GM11168 (cell line): ENCODE measurements around the gene TRIP12.
"Not testable (repeated sequence)": the region's sequence is repeated elsewhere in the genome, so short reads cannot be mapped to it uniquely, and the experiment has no call there.

Experiments
- in situ Hi-C: fragments of 300-500 bp; cut with MboI; formaldehyde crosslinking; loops from one replicate; pipeline ENCODE4 v1.12.0; 2022; ENCODE audit warnings: low sequenced_read_pairs; ENCODE audit not compliant: unreplicated experiment

The TRIP12 gene

GRCh38 chr2:229880892-229881586 lies 40.8 kb downstream of the TRIP12 start:
- in situ Hi-C loops: no loop called here

DNA sequence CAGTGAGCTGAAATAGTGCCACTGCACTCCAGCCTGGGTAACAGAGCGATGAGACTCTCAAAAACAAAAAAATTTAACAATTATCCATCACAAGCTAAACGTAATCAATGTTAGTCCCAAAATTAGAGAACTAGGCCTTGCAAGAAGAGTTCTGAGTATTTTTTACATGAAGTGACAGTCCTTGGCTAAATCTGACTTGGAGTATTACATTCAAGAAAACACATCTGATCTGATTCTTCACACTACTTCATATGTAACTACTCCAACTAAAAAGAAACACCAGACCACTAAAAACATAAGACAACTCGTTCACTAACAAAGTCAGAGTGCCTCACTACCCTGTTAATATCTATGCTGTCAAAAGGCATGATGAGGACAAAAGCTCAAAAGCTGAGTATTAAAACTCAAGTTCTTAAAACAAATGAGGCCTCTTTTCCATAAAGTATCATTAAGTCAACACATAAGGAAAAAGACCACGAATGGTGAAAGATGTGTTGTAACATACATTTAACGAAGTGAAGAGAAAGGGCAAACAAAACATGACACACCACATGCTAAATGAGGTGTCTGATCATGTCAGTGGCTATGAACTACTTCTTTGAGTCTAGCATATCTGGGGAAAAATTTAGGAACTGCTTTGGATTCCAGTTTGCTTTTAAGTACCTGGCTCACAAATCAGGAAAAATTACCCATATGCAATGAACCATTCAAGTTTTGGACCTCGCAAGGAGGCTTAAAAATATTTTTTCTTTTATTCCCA lies 42.4 kb downstream of the TRIP12 start:
- in situ Hi-C loops: no loop called here

DNA sequence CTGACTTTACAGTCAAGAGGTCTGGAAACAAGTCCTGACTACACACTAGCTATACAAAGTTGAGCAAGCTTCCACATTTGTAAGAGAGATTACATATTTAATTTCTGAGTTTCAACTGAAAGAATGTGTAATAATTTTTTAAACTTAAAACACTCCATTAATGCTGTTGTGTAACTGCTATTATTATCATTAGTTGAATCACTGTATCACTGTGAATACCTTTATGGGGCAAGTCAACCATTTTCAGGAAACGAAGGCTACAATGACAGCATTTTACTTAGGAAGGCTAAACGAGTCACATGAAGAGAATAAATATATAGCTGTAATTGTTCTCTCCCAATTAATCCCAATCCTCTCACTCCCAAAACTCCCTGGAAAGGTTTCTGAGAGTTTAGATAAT lies 46.3 kb downstream of the TRIP12 start:
- in situ Hi-C loops: no loop called here

GRCh38 chr2:229874647-229875046 lies 47.2 kb downstream of the TRIP12 start:
- in situ Hi-C loops: no loop called here

DNA sequence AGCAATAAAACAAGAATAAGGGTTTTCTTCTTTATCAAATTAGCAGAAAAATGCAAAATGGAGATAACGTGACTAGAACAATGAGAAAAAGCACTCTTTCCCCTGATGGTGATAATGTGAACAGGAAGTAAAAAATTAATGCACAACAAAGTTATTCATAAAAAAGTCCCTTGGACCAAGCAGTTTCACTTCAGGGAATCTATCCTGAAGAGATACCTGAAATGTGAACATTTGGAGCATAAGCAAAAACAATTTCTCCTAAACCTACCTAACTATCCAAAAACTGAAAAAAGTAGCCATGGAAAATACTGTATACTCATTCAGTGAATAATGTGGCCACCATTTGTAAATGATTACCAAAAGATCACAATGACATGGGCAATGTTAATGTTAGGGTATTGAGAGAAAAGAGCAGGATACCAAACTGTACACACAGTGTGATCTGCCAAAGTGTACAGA lies 48.7 kb downstream of the TRIP12 start:
- in situ Hi-C loops: no loop called here

- in situ Hi-C loops: no loop called here
Observed at GRCh38 chr2:229870903-229871656, 50.7 kb downstream of the TRIP12 start.

- in situ Hi-C loops: no loop called here
Observed at GRCh38 chr2:229869226-229869625, 52.6 kb downstream of the TRIP12 start.

GRCh38 chr2:229868794-229869193 lies 53.0 kb downstream of the TRIP12 start:
- in situ Hi-C loops: no loop called here

GRCh38 chr2:229865033-229865432 lies 56.8 kb downstream of the TRIP12 start:
- in situ Hi-C loops: no loop called here

GRCh38 chr2:229861431-229861830 lies 60.4 kb downstream of the TRIP12 start:
- in situ Hi-C loops: no loop called here

DNA sequence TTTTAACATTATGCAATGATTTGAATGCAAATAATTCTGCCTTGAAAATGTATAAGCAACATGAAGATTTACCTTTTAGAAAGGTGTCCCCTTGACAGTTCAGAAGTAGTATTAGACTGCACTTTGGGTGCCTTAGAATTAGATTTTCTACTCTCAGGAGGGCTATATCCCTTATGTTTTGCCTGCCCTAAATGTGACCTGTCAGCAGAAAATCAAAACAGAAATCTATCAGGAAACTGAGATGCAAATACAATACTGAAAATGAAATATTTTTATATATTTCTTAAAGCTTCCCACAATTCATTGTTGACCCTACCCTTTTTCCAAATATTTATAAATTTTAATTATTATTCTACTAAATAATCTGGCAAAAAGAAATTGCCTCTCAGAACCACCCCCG lies 61.5 kb downstream of the TRIP12 start:
- in situ Hi-C loops: no loop called here

- in situ Hi-C loops: no loop called here
Observed at GRCh38 chr2:229858351-229858750, 63.5 kb downstream of the TRIP12 start.

GRCh38 chr2:229857634-229858033 lies 64.2 kb downstream of the TRIP12 start:
- in situ Hi-C loops: no loop called here

DNA sequence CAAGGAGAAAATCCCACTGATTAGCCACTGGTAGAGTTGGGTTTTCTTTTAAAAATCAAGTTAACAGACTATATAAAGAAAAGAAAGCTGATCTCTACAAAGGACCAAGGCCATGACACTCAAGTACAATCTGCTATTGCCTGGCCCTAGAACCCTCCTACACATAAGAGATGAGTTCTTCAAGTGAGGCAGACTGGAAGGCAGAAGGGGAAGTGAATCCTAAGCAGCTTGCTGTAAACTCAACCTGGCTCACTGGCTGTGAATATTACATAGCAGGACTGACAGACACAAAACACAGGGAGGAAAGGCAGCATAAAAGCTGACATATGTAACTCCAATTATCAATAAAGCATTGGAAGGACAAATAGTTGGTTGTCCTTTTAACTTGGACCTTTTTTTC lies 65.4 kb downstream of the TRIP12 start:
- in situ Hi-C loops: no loop called here

- in situ Hi-C loops: no loop called here
Observed at GRCh38 chr2:229855116-229855515, 66.7 kb downstream of the TRIP12 start.

- in situ Hi-C loops: no loop called here
Observed at GRCh38 chr2:229852565-229852964, 69.2 kb downstream of the TRIP12 start.

DNA sequence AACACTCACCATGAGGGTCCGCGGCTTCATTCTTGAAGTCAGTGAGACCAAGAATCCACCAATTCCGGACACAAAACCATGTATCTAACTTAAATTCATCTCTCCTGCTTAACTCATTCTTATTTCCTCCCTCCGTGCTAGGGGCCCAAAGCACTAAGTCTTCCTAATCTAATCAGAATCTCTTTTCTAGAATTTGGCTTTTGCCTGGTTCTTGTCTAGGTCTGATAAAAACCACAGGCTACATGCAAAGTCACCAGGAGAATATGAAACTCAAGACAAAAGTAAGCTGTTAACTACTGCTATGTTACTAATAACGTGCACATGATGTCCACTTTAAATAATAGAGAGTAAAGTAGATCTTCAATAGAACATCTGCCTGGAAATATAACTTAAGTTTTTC lies 69.9 kb downstream of the TRIP12 start:
- in situ Hi-C loops: no loop called here

GRCh38 chr2:229850355-229851275 lies 71.2 kb downstream of the TRIP12 start:
- in situ Hi-C loops: not testable (repeated sequence)

DNA sequence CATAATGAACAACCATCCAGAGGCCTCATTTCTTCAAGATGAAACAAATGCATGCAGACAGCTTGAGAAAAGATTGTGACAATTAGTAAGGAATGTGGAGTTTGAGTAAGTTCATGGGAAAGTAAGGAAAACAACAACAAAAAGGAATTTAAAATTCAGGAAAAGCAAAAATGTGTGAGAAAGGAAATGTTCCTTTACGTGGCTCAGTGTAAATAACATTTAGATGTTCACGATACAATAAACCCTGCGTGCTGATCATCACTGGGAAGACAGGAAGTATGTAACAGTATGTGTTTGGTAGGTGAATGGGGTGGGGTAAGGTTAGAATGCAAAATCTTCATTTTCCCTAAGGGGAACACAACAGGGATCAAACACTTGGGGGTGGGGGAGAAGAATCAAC lies 72.7 kb downstream of the TRIP12 start:
- in situ Hi-C loops: no loop called here

DNA sequence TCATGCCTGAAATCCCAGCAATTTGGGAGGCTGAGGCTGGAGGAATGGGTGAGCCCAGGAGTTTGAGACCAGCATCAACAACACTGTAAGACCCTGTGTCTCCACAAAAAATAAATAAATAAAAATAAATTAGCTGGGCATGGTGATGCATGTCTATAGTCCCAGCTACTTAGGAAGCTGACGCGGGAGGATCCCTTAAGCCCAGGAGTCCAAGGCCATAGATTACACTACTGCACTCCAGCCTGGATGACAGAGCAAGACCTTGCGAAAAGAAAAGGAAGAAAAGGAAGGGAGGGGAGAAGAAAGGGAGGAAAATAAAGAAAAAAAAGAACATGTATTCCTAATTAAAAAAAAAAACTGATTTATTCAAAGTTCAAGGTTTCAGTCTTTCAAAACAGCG lies 78.2 kb downstream of the TRIP12 start:
- in situ Hi-C loops: no loop called here
